SK-N-SH (cell line): ENCODE measurements around the gene SLC43A3.

Experiments
- CTCF ChIP-seq: fragments of 200-600 bp; sonication (generic); IDR thresholded peaks from 2 replicates; pipeline ENCODE4 v1.6.1; 2017; ENCODE audit warnings: antibody characterized with exemption, mild to moderate bottlenecking, moderate library complexity
- EP300 ChIP-seq, 2 experiments: IDR thresholded peaks; 2 replicates each; pipeline versions ENCODE4 v1.4.0 to v1.6.1; 2012; ENCODE audit warnings: borderline replicate concordance in 1 of 2, low read depth in 1 of 2, low read length in 1 of 2
- EZH2phosphoT487 ChIP-seq: fragments of 200-600 bp; sonication (generic); IDR thresholded peaks from 2 replicates; pipeline ENCODE4 v1.6.1; 2017; ENCODE audit warnings: low read depth, mixed run types, mild to moderate bottlenecking, antibody characterized with exemption, moderate library complexity, borderline replicate concordance
- FOXJ3 ChIP-seq: sonication (generic); formaldehyde crosslinking; IDR thresholded peaks from 2 replicates; pipeline ENCODE4 v1.5.1; 2020; ENCODE audit warnings: mild to moderate bottlenecking, missing genetic modification reagents
- MEF2A ChIP-seq: IDR thresholded peaks from 2 replicates; pipeline ENCODE4 v1.4.0; 2012; ENCODE audit warnings: low read depth, borderline replicate concordance
- POLR2AphosphoS5 ChIP-seq: IDR thresholded peaks from 2 replicates; pipeline ENCODE4 v1.6.1; 2012; ENCODE audit warnings: low read depth, low read length
- REST ChIP-seq: IDR thresholded peaks from 2 replicates; pipeline ENCODE4 v1.6.1; 2012; ENCODE audit warnings: mild to moderate bottlenecking, low read depth, low read length, moderate library complexity
- TCF12 ChIP-seq: IDR thresholded peaks from 2 replicates; pipeline ENCODE4 v1.4.0; 2012
- YY1 ChIP-seq: IDR thresholded peaks from 2 replicates; pipeline ENCODE4 v1.4.0; 2012; ENCODE audit warnings: low read depth, mild to moderate bottlenecking
- TF ChIP-seq, protein P1 (sequence below): fragments of 150-350 bp; IDR thresholded peaks from 2 replicates; pipeline ENCODE4 v1.6.1; 2017; ENCODE audit warnings: antibody characterized with exemption, low read length, low read depth, borderline replicate concordance

GRCh38 chr11:57378186-57378585 is 48.7 kb downstream of the SLC43A3 start:
- TF ChIP-seq TCF12 (no peak), FOXJ3 (CRISPR knock-in tag) (no peak), YY1 (no peak), CTCF (no peak), REST (no peak), EZH2phosphoT487 (no peak), MEF2A (no peak), POLR2AphosphoS5 (no peak), EP300 (IDR thresholded peaks at IDR 0.05; ENCODE audit: borderline replicate concordance in 1 of 2, low read depth in 1 of 2, low read length in 1 of 2) (no peak)
- TF ChIP-seq, protein P1, sequence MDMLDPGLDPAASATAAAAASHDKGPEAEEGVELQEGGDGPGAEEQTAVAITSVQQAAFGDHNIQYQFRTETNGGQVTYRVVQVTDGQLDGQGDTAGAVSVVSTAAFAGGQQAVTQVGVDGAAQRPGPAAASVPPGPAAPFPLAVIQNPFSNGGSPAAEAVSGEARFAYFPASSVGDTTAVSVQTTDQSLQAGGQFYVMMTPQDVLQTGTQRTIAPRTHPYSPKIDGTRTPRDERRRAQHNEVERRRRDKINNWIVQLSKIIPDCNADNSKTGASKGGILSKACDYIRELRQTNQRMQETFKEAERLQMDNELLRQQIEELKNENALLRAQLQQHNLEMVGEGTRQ: no peak
